NCI-H2107 (cell line): ENCODE measurements around the gene MCOLN2.

Experiments used
- DNase-seq: peaks from one replicate; lab custom pipeline; 2025; lab: John Stamatoyannopoulos, UW

Gene MCOLN2

DNA sequence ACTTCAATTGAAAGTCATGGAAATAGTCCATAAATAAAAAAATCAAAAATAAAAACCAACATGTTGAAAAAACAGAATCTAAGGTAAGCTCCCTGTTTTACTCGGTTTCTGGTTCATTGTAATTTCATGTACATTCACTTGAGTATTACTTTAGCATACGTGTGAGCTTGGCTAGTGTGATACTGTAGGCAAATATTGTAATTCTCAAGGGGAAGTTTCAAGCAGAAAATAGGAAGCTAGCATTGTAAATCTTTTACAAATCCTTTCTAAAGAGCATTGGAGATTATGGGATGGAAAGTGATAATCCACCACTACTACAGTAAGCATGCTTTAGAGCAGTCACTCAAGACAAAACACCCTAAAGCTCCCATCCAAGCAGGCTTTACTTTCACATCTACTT is 100.6 kb downstream of the MCOLN2 start:
- no peak for DNase-seq

DNA sequence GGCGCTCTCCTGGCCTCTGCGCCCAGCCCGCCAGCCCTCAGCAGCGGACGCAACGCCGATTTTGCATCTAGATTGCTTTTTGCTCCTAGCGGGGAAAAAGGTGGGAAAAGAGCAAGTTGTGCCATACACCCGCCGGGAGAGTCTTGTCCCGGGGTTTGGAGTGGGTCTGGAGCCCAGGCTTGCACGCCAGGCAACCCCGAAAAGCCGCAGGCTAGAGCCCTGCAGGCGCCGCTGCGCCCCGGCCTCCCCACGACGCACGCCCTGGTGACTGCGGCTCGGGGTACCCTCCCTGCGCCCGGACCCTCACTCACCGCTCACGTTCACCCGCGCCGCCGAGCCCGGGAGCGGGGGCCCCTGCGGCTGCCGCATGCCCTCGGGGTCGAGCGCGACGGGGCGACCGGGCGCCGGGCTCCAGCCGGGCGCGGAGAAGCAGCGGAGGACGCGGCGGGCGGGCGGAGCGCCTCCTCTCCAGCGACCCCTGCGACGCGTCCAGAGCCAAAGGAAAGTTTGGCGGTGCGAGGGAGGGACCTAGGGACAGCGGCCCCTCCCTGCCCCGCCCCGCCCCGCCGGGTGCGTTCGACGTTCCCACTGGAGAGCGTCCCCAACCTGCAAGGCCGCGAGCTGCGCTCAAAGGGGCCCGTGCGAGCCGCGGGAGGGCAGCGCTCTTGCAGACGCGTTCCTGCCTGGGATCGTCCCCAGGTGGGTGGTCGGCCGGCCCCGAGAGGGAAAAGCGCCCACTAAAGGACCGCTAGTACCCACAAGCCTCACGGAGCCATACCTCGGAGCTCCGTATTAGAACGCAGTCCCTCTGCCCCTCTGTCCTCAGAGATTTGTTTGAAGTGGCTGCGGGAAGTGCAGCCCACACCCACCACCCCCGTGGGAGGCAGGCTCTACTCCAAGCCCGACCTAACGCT is 104.0 kb downstream of the MCOLN2 start, which contains the start of gene LPAR3:
LPAR3 (minus strand) TSS at position 502 of the 914 bp plus-strand sequence. CDS start 27,086 bp downstream, outside the sequence.
- DNase-seq, result no peak

GRCh38 chr1:84890566-84890965 is 106.3 kb downstream of the MCOLN2 start:
- no peak for DNase-seq

GRCh38 chr1:84889437-84889836 is 107.5 kb downstream of the MCOLN2 start:
- no peak for DNase-seq

DNA sequence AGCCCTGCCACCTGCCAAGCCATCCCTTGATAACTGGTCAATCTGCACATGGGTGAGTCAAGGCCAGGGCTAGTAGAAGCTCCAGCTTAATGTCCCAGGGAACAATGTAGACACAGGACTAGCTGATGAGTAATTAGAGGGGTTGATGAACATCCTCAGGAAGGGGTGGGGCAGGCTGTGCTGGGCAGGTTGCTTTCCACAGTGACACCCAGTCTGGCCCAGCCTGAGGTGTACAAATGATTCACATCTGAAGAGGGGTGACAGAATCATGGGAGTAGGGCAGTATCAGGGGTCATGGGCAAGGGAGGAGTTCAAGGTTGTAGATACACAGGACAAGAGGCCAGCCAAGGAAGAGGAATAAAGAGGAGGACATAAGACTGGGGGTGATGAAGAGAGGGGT is 108.2 kb downstream of the MCOLN2 start:
- DNase-seq, result no peak

- no peak for DNase-seq
Measured at GRCh38 chr1:84887261-84887934, 109.5 kb downstream of the MCOLN2 start.

- no peak for DNase-seq
Measured at GRCh38 chr1:84885469-84885868, 111.4 kb downstream of the MCOLN2 start.

DNA sequence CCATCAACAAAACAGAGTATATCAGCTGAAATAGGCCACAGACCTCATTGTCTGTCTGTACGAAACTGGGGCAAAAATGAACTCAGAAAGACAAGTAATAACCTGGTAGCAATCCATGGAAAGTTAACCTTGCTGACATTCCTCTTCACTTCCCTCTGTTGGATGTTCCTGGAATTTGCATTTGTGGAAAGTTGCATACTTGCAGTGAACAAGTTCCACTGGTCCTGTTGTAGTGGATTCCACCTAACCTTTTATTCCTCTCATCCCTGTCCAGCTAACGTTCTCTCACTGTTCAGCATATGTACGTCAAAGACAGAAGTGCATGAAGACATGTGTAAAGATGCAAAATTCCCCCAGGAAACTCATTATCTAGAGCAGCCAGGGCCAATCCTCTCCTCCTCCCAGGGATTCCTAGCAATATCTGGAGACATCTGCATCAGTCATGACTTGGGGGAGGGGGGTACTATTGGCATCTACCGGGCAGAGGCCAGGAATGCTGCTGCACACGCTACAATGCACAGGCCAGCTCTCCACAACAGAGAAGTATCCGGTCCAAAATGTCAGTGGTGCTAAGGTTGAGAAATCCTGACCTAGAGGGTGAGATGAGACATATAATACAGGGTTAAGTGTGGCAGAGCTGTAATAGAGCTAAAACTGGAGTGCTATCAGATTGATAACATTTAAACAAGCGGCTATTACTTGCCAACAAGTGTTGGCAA is 112.1 kb downstream of the MCOLN2 start:
- no peak for DNase-seq

DNA sequence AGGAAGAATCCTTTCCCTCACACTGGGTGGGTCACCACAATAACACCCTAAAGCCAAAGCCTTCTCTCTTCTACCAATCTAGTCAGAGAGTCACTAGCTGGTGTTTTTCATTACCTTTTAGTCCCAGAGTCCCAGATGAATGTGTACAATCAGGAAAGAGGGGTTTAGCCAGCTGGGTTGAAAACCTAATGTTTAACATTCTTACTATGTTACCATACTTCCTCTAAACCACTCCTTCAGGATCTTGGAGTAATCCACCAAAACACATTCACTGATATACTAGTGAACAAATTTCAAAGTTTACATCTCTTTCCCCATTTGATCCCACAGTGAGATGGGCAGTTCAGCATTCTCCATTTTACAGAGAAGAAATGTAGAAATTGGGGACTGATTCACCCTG is 113.6 kb downstream of the MCOLN2 start:
- DNase-seq, result no peak

GRCh38 chr1:84877592-84877991 is 119.3 kb downstream of the MCOLN2 start:
- DNase-seq, result no peak

- DNase-seq, result no peak
Measured at GRCh38 chr1:84876353-84876752, 120.6 kb downstream of the MCOLN2 start.
